ENCODE results near the gene VTA1.
"Not testable (repeated sequence)": the region's sequence is repeated elsewhere in the genome, so short reads cannot be mapped to it uniquely, and the experiment has no call there.

Gene VTA1

DNA sequence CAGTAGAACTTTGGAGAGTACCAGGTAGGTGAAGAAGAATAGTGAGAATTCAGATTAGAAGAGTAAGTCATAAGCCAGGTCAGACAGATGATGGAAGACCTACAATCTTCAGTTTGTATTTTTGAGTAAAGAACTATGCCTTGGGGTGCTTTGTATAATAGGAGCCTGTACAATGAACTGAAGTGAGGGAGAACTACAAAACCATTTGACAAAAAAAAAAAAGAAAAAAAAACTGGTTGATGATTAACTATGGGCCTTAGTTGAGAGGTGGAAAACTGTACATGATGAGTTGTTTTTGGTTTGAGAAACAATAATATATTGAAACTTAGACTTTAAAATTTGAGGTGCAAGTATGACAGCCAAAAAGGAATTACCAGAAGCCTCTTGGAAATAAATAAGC lies 25.7 kb downstream of the VTA1 start:
- DNase-seq = no peak

DNA sequence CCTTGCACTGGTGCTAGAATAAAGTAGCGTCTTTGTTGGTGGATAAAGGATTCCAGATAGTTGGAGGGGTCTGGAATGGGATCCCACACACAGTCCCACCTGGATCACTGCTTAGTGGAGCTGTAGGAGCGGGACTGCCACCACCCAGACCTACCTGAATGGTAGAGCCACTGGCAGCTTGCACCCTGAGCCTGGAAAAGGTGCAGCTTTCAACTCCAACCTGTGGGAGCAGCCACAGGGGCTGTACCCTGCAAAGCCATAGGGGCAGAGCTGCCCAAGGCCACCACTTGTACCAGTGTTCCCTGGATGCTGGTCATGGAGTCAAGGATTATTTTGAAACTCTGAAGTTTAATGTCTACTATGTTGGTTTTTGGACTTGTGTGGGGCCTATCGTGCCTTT lies 26.9 kb downstream of the VTA1 start:
- DNase-seq = no peak

DNA sequence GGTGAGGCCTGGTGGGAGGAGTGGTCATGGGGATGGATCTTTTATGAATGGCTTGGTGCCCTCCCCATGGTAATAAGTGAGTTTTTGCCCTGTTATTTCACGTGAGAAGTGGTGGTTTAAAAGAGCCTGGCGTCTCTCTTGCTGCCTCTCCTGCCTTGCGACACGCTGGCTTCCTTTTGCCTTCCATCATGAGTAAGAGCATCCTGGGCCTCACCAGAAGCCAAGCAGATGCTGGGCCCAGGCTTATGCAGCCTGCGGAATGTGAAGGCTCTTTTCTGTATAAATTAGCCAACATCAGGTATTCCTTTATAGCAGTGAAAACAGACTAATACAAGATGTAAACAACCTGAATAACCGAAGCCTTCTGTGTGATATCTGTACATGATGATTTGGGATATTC lies 27.6 kb downstream of the VTA1 start:
- DNase-seq = no peak

- no peak for DNase-seq
Measured at GRCh38 chr6:142178129-142178528, 31.1 kb downstream of the VTA1 start.

DNA sequence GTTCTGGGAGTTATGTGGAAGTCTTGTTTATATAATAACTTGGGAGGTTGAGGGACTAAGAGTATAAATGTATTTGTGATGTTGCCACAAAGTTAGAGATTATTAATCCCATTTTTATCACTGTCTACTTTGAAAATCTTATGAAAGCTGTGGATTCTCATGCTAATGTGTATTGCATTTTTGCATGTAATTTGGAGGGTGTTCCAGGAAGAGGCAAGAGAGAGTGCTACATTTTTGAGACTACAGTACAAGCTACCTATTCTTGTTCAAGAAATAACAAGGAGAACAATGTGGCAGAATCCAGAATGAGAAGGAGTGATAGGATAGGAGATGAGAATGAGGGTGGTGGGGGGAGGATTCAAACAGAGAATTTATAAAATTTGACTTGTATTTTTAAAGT lies 34.9 kb downstream of the VTA1 start:
- no peak for DNase-seq

GRCh38 chr6:142183351-142183750 lies 36.3 kb downstream of the VTA1 start:
- peak; percentile 4 for DNase-seq

- DNase-seq = no peak
Measured at GRCh38 chr6:142184307-142184706, 37.2 kb downstream of the VTA1 start.

DNA sequence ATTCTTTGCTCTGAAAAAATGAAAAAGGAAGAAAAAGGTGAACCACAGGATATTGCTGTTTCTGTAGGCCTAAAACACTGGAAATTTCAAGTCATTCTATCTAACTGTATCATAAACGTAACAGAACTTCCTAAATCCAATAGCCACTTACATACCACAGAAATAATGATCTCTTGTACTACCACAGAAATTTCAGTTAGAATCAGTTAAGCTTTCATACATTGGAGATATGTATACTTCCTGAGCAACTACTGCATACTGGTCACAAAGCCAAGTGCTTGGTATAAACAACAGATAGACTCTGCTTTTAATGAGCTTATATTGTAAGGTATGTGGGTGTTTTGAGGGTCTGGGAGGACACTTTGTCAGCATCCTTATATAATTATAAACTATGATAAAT lies 38.6 kb downstream of the VTA1 start:
- DNase-seq = no peak

- no peak for DNase-seq
Measured at GRCh38 chr6:142187209-142187608, 40.1 kb downstream of the VTA1 start.

- not testable (repeated sequence) for DNase-seq
Measured at GRCh38 chr6:142188341-142188740, 41.3 kb downstream of the VTA1 start.

- DNase-seq = no peak
Measured at GRCh38 chr6:142189057-142189456, 42.0 kb downstream of the VTA1 start.

- no peak for DNase-seq
Measured at GRCh38 chr6:142192343-142192742, 45.3 kb downstream of the VTA1 start.

DNA sequence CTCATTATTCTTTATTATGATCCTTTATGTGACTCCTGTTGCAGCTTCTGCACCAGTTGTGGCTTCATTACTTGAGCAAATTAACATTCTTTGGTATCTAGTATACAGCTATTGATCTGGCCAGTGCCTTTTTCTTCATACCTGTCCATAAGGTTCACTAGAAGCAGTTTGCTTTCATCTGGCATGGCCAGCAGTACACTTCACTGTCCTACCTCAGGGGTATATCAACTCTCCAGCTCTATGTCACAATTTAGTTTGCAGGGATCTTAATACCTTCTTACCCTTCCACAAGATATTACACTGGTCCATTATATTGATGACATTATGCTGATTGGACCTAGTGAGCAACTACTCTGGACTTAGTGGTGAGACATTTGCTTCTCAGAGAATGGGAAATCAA lies 46.6 kb downstream of the VTA1 start:
- no peak for DNase-seq

DNA sequence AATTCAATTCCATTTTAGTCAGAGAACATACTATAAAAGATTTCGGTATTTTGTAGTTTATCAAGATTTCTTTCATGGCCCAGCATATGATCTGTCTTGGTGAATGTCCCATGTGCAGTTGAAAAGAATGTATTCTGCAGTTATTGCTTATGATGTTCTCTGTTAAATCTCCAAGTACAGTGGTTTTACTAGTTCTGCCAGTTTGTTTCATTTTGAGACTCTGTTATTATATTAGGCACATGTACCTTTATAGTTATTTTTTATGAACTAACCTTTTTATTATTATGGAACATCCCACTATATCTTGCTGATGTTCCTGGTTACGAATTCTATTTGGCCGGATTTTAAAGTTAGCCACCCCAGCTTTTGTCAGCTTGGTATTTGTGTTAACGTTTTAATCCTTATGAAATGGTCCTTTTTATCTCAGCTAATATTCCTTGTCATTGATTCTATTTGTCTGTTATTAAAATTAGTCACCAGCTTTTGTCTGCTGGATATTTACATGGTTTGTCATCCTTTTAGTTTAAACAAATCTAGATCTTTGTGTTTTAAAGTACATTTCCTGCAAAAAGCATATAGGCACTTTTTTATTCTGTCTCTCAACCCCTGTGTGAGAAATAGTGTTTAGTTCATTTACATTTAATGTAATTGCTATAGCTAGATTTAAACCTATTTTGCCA lies 48.9 kb downstream of the VTA1 start:
- DNase-seq = no peak

GRCh38 chr6:142200846-142201628 lies 54.0 kb downstream of the VTA1 start:
- no peak for DNase-seq

GRCh38 chr6:142207265-142207877 lies 60.3 kb downstream of the VTA1 start:
- peak; percentile 7 for DNase-seq

- no peak for DNase-seq
Measured at GRCh38 chr6:142210606-142211005, 63.5 kb downstream of the VTA1 start.

- no peak for DNase-seq
Measured at GRCh38 chr6:142213402-142213801, 66.3 kb downstream of the VTA1 start.

GRCh38 chr6:142218446-142218845 lies 71.4 kb downstream of the VTA1 start:
- no peak for DNase-seq

GRCh38 chr6:142222022-142222421 lies 75.0 kb downstream of the VTA1 start:
- no peak for DNase-seq

- DNase-seq = no peak
Measured at GRCh38 chr6:142223938-142224337, 76.9 kb downstream of the VTA1 start.

DNA sequence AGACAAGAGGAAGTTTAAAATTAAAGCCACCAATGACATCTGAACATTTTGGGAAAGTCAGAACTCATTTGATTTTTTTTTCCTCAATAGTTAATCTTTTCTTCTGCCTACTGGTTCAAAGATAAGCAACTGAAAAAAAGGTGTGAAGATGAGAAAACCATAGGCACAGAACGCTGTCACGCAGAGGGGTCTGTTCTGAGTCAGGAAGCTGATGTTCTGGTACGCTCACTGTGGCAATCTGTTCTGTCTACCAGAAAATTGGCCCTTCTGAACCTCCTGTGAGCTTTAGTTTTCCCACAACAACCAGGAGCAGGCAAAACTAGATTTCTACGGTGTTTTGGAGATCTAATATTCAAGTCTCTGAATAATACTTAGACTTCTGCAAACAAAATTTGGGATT lies 78.1 kb downstream of the VTA1 start:
- no peak for DNase-seq

- DNase-seq = no peak
Measured at GRCh38 chr6:142225552-142225951, 78.5 kb downstream of the VTA1 start.

GRCh38 chr6:142226731-142227130 lies 79.7 kb downstream of the VTA1 start:
- no peak for DNase-seq

All from inflammatory macrophage treated with lipopolysaccharide for 4 hours (primary cell).